ENCODE measurements around the gene FOXK2.

FOXK2 gene

GRCh38 chr17:82647593-82648164 is 128.1 kb downstream of the FOXK2 start:
- TF ChIP-seq NFIC (IDR thresholded peaks at IDR 0.05) = no peak
- no peak for TF ChIP-seq REST (IDR thresholded peaks at IDR 0.05; ENCODE audit: low read depth)
- no peak for TF ChIP-seq USF1 (IDR thresholded peaks at IDR 0.05)
- TF ChIP-seq FOXM1 (IDR thresholded peaks at IDR 0.05; ENCODE audit: borderline replicate concordance, low read depth) = no peak
- no peak for TF ChIP-seq EP300 (IDR thresholded peaks at IDR 0.05; ENCODE audit: borderline replicate concordance)

GRCh38 chr17:82648165-82648668 is 128.7 kb downstream of the FOXK2 start, which contains the start of gene WDR45B:
Gene WDR45B, minus strand, starts transcription at chr17:82648444. Its CDS starts 104 bp downstream, at chr17:82648340.
- TF ChIP-seq FOXM1 (IDR thresholded peaks at IDR 0.05; ENCODE audit: borderline replicate concordance, low read depth) (no peak), EP300 (IDR thresholded peaks at IDR 0.05; ENCODE audit: borderline replicate concordance) (peak; percentile 45; the same call in 1 of the 2 replicates), REST (IDR thresholded peaks at IDR 0.05; ENCODE audit: low read depth) (no peak), TAF1 (IDR thresholded peaks at IDR 0.05; ENCODE audit: low read depth) (peak; percentile 90), NFIC (IDR thresholded peaks at IDR 0.05) (no peak), TEAD4 (IDR thresholded peaks at IDR 0.05) (0 out of 2 replicates have a peak, but pooled peaks have one; percentile 34), CEBPB (IDR thresholded peaks at IDR 0.05) (no peak), CREB1 (IDR thresholded peaks at IDR 0.05; ENCODE audit: low read depth) (no peak), ZBTB7A (IDR thresholded peaks at IDR 0.05; ENCODE audit: low read depth) (no peak), RAD21 (IDR thresholded peaks at IDR 0.05; ENCODE audit: low read depth) (no peak), EGR1 (IDR thresholded peaks at IDR 0.05) (no peak; the same call in 1 of the 2 replicates), USF1 (IDR thresholded peaks at IDR 0.05) (0 out of 2 replicates have a peak, but pooled peaks have one; percentile 30), TCF12 (IDR thresholded peaks at IDR 0.05; ENCODE audit: low read depth) (0 out of 2 replicates have a peak, but pooled peaks have one; percentile 22), YY1 (IDR thresholded peaks at IDR 0.05; ENCODE audit: low read depth) (peak; percentile 64), MAX (IDR thresholded peaks at IDR 0.05) (peak; percentile 75)

- TF ChIP-seq RAD21 (IDR thresholded peaks at IDR 0.05; ENCODE audit: low read depth) (no peak), EGR1 (IDR thresholded peaks at IDR 0.05) (no peak), TCF12 (IDR thresholded peaks at IDR 0.05; ENCODE audit: low read depth) (no peak)
These were observed 129.3 kb downstream of the FOXK2 start for GRCh38 chr17:82648742-82649331.

- TF ChIP-seq RAD21 (IDR thresholded peaks at IDR 0.05; ENCODE audit: low read depth) = no peak
These were observed 130.1 kb downstream of the FOXK2 start for GRCh38 chr17:82649501-82650261.

- TF ChIP-seq TCF12 (IDR thresholded peaks at IDR 0.05; ENCODE audit: low read depth) = no peak
- TF ChIP-seq TEAD4 (IDR thresholded peaks at IDR 0.05) = no peak
- TF ChIP-seq CEBPB (IDR thresholded peaks at IDR 0.05) = no peak
- TF ChIP-seq EP300 (IDR thresholded peaks at IDR 0.05; ENCODE audit: borderline replicate concordance) = no peak
- no peak for TF ChIP-seq CREB1 (IDR thresholded peaks at IDR 0.05; ENCODE audit: low read depth)
- no peak for TF ChIP-seq EGR1 (IDR thresholded peaks at IDR 0.05)
- TF ChIP-seq ZBTB7A (IDR thresholded peaks at IDR 0.05; ENCODE audit: low read depth) = no peak
- no peak for TF ChIP-seq REST (IDR thresholded peaks at IDR 0.05; ENCODE audit: low read depth)
- no peak for TF ChIP-seq FOXM1 (IDR thresholded peaks at IDR 0.05; ENCODE audit: borderline replicate concordance, low read depth)
- no peak for TF ChIP-seq YY1 (IDR thresholded peaks at IDR 0.05; ENCODE audit: low read depth)
- TF ChIP-seq MAX (IDR thresholded peaks at IDR 0.05) = no peak
These were observed 131.2 kb downstream of the FOXK2 start for GRCh38 chr17:82650723-82651122.
